Panc1 (cell line): ENCODE results near the gene IMPG2.

ENCODE experiments used
- POLR2AphosphoS5 ChIP-seq: IDR thresholded peaks from 2 replicates; pipeline ENCODE4 v1.6.1; 2012; ENCODE audit warnings: mild to moderate bottlenecking, low read depth, low read length, moderate library complexity
- SIN3A ChIP-seq: IDR thresholded peaks from 2 replicates; pipeline ENCODE4 v1.6.1; 2012; ENCODE audit warnings: low read depth, mild to moderate bottlenecking, low read length, moderate library complexity, borderline replicate concordance; ENCODE audit not compliant: insufficient read depth
- TCF7L2 ChIP-seq: IDR thresholded peaks from 2 replicates; pipeline ENCODE4 v1.6.1; 2011; ENCODE audit warnings: mild to moderate bottlenecking, low read depth, low read length, inconsistent platforms
- TF ChIP-seq, protein P1 (sequence below): fragments of 450-650 bp; IDR thresholded peaks from 2 replicates; pipeline ENCODE4 v1.5.1; 2017; ENCODE audit warnings: mild to moderate bottlenecking
- TF ChIP-seq, protein P2 (sequence below), 2 experiments: IDR thresholded peaks; 2 replicates each; pipeline ENCODE4 v1.6.1; 2011 to 2012; ENCODE audit warnings: low read depth in 2 of 2, control low read depth in 1 of 2, low read length in 1 of 2, mild to moderate bottlenecking in 1 of 2, moderate library complexity in 1 of 2; ENCODE audit not compliant: insufficient read depth in 1 of 2

DNA sequence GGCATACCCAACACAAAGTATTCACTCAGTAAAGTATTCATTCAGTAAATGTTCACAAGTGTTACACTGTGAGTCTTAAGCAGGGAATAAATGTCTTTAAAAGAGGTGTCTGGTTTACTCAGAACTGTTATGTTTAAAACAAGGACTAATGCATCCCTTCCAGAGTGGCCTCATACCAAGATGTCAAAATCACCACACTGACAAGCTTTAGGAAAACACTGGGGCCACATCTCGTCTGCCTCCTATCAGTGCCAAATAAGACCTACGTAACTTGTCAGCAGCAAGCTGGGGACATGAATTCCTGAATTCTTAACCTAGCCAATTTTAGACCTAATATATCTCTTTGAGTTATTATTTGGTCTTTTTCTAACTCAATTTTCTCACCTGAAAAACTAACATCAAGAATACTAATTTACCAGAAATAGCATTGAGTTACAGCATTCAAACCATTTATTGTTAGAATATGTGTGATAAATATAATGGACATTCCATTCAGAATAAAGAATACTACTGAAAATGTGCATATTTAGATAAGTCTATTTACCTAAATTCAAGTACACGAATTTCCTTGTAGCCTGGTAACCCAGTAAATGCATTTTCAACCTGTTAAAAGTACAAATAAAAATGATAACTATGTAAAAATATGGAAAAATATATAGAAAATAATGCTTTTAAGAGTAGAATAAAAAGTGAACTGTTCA, 51.3 kb downstream of the IMPG2 start:
- TF ChIP-seq, protein P1, sequence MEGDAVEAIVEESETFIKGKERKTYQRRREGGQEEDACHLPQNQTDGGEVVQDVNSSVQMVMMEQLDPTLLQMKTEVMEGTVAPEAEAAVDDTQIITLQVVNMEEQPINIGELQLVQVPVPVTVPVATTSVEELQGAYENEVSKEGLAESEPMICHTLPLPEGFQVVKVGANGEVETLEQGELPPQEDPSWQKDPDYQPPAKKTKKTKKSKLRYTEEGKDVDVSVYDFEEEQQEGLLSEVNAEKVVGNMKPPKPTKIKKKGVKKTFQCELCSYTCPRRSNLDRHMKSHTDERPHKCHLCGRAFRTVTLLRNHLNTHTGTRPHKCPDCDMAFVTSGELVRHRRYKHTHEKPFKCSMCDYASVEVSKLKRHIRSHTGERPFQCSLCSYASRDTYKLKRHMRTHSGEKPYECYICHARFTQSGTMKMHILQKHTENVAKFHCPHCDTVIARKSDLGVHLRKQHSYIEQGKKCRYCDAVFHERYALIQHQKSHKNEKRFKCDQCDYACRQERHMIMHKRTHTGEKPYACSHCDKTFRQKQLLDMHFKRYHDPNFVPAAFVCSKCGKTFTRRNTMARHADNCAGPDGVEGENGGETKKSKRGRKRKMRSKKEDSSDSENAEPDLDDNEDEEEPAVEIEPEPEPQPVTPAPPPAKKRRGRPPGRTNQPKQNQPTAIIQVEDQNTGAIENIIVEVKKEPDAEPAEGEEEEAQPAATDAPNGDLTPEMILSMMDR = no peak
- TF ChIP-seq, protein P2, sequence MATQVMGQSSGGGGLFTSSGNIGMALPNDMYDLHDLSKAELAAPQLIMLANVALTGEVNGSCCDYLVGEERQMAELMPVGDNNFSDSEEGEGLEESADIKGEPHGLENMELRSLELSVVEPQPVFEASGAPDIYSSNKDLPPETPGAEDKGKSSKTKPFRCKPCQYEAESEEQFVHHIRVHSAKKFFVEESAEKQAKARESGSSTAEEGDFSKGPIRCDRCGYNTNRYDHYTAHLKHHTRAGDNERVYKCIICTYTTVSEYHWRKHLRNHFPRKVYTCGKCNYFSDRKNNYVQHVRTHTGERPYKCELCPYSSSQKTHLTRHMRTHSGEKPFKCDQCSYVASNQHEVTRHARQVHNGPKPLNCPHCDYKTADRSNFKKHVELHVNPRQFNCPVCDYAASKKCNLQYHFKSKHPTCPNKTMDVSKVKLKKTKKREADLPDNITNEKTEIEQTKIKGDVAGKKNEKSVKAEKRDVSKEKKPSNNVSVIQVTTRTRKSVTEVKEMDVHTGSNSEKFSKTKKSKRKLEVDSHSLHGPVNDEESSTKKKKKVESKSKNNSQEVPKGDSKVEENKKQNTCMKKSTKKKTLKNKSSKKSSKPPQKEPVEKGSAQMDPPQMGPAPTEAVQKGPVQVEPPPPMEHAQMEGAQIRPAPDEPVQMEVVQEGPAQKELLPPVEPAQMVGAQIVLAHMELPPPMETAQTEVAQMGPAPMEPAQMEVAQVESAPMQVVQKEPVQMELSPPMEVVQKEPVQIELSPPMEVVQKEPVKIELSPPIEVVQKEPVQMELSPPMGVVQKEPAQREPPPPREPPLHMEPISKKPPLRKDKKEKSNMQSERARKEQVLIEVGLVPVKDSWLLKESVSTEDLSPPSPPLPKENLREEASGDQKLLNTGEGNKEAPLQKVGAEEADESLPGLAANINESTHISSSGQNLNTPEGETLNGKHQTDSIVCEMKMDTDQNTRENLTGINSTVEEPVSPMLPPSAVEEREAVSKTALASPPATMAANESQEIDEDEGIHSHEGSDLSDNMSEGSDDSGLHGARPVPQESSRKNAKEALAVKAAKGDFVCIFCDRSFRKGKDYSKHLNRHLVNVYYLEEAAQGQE (IDR thresholded peaks at IDR 0.05; ENCODE audit: insufficient read depth in 1 of 2, low read depth in 2 of 2, low read length in 1 of 2) = no peak
- TF ChIP-seq POLR2AphosphoS5 = no peak
- TF ChIP-seq SIN3A = no peak
- TF ChIP-seq TCF7L2 = no peak
